Right atrium auricular region (tissue), 2 donors: ENCODE data around the gene TMEM109. TPM values are rescaled to one million over a fixed set of nuclear protein-coding genes. Genes with fewer than 3 reads are reported as not detected.

Experiments used
- DNase-seq: peaks from one replicate; pipeline ENCODE4 v3.0.0-alpha.2; 2019; ENCODE audit warnings: low spot score
- H3K27ac ChIP-seq, 2 donors: fragments of 200-600 bp; sonication (generic); 1 replicate in 1 of 2; 2 replicates in 1 of 2; pipeline ENCODE4 v1.5.1; 2016 to 2019
- H3K27me3 ChIP-seq, 2 donors: fragments of 200-600 bp; sonication (generic); one replicate each; pipeline versions ENCODE4 v1.5.1 to v1.6.0; 2017 to 2019
- H3K36me3 ChIP-seq: fragments of 200-600 bp; sonication (generic); one replicate; pipeline ENCODE4 v1.5.1; 2016
- H3K4me1 ChIP-seq, 2 donors: fragments of 200-600 bp; sonication (generic); one replicate each; pipeline versions ENCODE4 v1.5.1 to v1.6.0; 2017 to 2019
- H3K4me3 ChIP-seq, 2 donors: fragments of 200-600 bp; sonication (generic); 1 replicate in 1 of 2; 2 replicates in 1 of 2; pipeline ENCODE4 v1.5.1; 2017 to 2019; ENCODE audit warnings: mild to moderate bottlenecking in 1 of 2, moderate library complexity in 1 of 2
- H3K9me3 ChIP-seq, 2 donors: fragments of 200-600 bp; sonication (generic); one replicate each; pipeline ENCODE4 v1.5.1; 2019
- total RNA-seq, 2 donors: library from RNA; depleted of rRNA; stranded (reverse); fragments of >200 nt; gene quantifications; one replicate each; pipeline ENCODE4 v1.1.0, GENCODE V29; 2016
- TF ChIP-seq, protein P1 (sequence below), 2 donors: fragments of 200-600 bp; sonication (generic); IDR thresholded peaks; one replicate each; pipeline ENCODE4 v1.5.1; 2019; ENCODE audit warnings: antibody characterized with exemption in 2 of 2

Gene TMEM109
- total RNA-seq, 2 donors from 2014 or later, result 119 to 124 TPM

DNA sequence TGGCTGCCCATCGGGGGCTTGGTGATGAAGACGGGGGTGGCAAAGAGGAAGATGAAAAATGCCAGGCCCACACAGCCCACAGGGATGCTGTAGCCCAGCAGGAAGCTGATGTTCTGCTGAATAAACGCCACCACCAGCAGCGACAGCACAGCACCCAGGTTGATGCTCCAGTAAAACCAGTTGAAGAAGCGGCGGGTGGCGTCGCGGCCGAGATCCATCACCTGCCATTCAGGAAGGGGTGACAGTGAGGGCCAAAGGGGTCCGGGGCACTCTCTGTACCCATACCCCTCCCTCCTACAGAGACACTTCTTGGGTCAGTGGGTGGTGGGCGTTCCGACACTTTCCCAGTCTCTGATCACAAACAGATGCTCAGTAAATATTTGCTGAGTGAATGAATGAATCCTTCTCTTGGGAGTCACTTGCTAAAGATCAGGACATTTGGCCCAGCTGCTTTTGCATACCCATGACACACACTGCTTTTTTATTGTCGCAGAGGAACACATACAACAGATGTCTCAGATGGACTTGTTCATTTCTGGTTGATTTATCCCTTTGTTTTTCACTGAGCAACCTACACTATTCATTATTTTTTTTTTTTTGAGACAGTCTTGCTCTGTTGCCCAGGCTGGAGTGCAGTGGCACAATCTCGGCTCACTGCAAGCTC, 32.8 kb downstream of the TMEM109 start:
- H3K36me3 ChIP-seq, result peaks cover 5% of the 10 kb centered on the region
- TF ChIP-seq, protein P1, sequence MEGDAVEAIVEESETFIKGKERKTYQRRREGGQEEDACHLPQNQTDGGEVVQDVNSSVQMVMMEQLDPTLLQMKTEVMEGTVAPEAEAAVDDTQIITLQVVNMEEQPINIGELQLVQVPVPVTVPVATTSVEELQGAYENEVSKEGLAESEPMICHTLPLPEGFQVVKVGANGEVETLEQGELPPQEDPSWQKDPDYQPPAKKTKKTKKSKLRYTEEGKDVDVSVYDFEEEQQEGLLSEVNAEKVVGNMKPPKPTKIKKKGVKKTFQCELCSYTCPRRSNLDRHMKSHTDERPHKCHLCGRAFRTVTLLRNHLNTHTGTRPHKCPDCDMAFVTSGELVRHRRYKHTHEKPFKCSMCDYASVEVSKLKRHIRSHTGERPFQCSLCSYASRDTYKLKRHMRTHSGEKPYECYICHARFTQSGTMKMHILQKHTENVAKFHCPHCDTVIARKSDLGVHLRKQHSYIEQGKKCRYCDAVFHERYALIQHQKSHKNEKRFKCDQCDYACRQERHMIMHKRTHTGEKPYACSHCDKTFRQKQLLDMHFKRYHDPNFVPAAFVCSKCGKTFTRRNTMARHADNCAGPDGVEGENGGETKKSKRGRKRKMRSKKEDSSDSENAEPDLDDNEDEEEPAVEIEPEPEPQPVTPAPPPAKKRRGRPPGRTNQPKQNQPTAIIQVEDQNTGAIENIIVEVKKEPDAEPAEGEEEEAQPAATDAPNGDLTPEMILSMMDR (IDR thresholded peaks at IDR 0.05), result no peak
- no peak overlapping the region for H3K27ac ChIP-seq
- no peak overlapping the region for H3K4me3 ChIP-seq
- H3K9me3 ChIP-seq, result no peaks in the 10 kb centered on the region
- DNase-seq, result no peak
- H3K27me3 ChIP-seq, result no peaks in the 10 kb centered on the region
- peaks cover 0 to 18% of the 10 kb centered on the region in 2 donors for H3K4me1 ChIP-seq

DNA sequence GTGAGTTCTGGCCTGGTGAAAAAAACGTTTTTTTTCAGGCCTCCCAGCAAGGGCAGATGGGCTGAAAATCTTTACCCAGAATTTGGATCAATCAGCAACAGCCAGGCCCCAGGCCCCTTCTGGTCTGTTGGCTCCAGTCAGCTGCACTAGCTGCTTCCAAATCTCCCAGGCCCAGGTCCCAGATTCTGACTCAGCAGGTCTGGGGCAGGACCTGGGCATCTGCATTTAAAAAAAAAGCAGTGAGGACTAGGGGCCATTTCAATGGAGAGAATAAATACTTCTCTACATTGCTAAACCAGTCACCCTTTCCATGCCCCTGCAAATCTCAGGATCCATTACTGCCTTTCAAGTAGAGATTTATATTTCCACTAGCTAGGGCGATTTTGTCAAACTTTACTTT, 33.7 kb downstream of the TMEM109 start:
- Histone ChIP-seq H3K4me3 (no peak overlapping the region), H3K27ac (no peak overlapping the region), H3K9me3 (no peaks in the 10 kb centered on the region), H3K4me1 (peaks cover 0 to 19% of the 10 kb centered on the region in 2 donors), H3K27me3 (no peaks in the 10 kb centered on the region), H3K36me3 (no peaks in the 10 kb centered on the region)
- TF ChIP-seq, protein P1 (IDR thresholded peaks at IDR 0.05), result no peak
- DNase-seq, result no peak

DNA sequence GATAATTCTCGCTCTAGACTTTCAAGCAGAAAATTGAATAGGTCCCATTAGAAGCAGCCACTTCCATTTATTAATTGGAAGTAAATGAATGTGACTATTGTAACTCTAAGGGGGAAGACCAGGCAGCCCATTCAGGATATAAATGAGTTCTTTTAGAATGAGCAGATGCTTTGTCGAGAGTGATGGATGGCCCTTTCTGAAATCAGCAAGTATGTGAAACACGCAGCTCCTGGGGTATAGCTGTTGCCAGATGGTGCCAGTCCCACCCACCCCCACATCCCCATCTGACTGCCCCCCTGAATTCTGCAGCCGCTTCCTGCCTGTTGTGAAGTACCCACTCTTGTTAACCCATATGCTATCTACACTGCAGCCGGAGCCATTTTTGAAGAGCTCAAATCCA, 34.3 kb downstream of the TMEM109 start:
- Histone ChIP-seq H3K27me3 (no peaks in the 10 kb centered on the region), H3K4me1 (peaks cover 0 to 21% of the 10 kb centered on the region in 2 donors), H3K27ac (no peak overlapping the region), H3K4me3 (no peak overlapping the region), H3K9me3 (no peaks in the 10 kb centered on the region), H3K36me3 (no peaks in the 10 kb centered on the region)
- TF ChIP-seq, protein P1 (IDR thresholded peaks at IDR 0.05), result no peak
- DNase-seq, result no peak

DNA sequence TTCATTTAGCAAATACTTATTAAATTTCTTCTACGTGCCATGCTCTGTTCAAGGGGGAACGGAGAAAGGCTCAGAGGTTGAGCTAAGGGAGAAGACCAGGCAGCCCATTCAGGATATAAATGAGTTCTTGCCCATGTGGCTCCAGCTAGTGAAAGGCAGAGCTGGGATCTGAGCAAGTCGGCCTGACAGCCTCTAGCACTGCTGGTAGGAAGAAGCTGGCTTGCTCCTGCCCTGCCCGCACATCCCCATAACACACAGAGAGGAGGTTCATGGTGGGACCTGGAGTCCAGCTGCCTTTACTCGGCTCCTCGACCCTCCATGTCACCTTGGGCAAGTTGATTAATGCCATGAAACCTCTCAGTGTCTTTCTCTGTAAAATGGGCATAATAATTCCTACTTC, 36.1 kb downstream of the TMEM109 start:
- peaks cover 0 to 21% of the 10 kb centered on the region in 2 donors for H3K4me1 ChIP-seq
- no peaks in the 10 kb centered on the region for H3K9me3 ChIP-seq
- TF ChIP-seq, protein P1 (IDR thresholded peaks at IDR 0.05), result no peak
- peak overlapping the region in 1 of 2 donors; percentile 35 for H3K27ac ChIP-seq
- peak overlapping the region; percentile 39 to 56 for H3K4me3 ChIP-seq
- no peaks in the 10 kb centered on the region for H3K27me3 ChIP-seq
- no peaks in the 10 kb centered on the region for H3K36me3 ChIP-seq
- DNase-seq, result no peak

DNA sequence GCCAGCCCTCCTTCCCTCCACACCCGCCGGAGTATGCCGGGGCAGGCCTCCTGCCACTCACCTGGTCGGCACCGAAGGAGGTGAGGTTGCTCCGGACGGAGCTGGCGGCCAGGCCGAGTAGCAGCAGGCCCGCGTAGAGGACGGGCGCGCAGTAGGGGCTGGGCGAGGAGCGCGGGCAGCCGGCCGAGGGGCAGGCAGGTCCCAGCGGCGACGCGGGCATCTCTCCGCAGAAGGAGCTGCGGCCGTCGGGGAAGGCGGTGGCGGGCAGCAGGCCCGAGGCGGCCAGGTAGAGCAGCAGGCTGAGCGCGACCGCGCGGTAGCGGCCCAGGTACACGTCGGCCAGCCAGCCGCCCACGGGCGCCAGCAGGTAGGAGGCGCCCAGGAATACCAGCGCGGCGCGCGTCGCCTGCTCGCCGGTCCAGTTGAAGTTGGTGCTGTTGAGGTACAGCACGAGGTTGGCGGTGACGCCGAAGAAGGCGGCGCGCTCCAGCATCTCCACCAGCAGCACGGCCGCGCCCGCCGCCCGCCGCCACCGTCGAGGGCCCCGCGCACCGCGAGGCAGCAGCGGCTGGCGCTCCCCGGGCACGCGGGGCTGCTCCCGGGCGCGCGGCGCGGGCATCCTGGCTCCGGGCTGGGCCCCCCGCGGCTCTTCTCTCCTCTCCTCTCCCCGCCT, 37.1 kb downstream of the TMEM109 start:
- Histone ChIP-seq H3K9me3 (no peaks in the 10 kb centered on the region), H3K4me3 (peak overlapping the region; percentile 39 to 56), H3K36me3 (no peaks in the 10 kb centered on the region), H3K27ac (peak overlapping the region; percentile 35 to 81), H3K27me3 (no peaks in the 10 kb centered on the region), H3K4me1 (peaks cover 0 to 21% of the 10 kb centered on the region in 2 donors)
- no peak for DNase-seq
- TF ChIP-seq, protein P1 (IDR thresholded peaks at IDR 0.05), result no peak
